GM18517 (cell line): Measurements from ENCODE around the gene SMAGP.
A peak's percentile ranks its signal among the peaks of the same experiment; 100 is the strongest.
"Not testable (repeated sequence)": the region's sequence is repeated elsewhere in the genome, so short reads cannot be mapped to it uniquely, and the experiment has no call there.

Source experiments
- ATAC-seq: cut with Tn5 transposase; IDR thresholded peaks from one replicate; pipeline ENCODE4 v1.9.1; 2021; ENCODE audit warnings: mild to moderate bottlenecking, moderate library complexity; ENCODE audit not compliant: unreplicated experiment

SMAGP gene

GRCh38 chr12:51227112-51227511 is 43.1 kb downstream of the SMAGP start:
- ATAC-seq: not testable (repeated sequence)

DNA sequence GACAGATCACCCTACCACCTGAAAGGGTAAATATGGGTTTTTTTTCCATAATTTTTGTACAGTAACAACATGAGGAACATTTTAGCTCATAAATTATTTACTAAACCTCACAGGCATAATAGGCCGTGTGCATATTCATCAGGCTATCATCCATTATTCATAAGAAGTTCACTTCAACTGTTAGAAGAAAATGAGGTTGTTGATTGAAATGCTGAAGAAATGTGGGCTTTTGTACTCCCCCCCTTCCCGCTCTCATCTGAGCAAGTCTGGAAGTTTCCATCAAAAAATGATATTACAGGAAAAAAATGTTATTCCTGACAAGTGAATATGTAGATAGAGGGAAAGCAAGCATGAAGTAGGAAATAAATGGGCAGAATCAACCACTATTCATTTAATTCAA is 44.4 kb downstream of the SMAGP start:
- no peak for ATAC-seq

DNA sequence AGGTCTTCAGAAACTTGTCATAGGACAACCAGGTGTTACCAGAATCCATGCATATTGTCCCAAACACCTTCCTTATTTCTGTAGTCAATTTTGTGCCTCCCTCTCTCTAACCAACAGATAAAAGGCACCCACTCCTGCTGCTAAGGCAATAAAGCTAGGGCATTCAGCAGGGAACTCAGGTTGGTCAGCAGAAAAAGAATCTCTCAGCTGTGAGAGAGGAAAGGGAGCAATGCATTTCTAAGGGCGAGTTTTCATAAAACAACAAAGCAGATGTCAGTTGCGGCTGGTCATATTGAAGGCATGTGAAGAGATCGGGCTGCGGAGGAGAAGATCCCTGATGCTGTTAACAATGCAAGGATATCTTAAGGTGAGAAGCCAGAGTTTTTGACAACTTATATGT is 45.0 kb downstream of the SMAGP start:
- no peak for ATAC-seq

GRCh38 chr12:51224625-51225024 is 45.6 kb downstream of the SMAGP start:
- no peak for ATAC-seq

- ATAC-seq: no peak
Observed at GRCh38 chr12:51222461-51222860, 47.8 kb downstream of the SMAGP start.

- ATAC-seq: not testable (repeated sequence)
Observed at GRCh38 chr12:51219857-51220256, 50.4 kb downstream of the SMAGP start.

GRCh38 chr12:51219322-51219721 is 50.9 kb downstream of the SMAGP start:
- no peak for ATAC-seq

GRCh38 chr12:51218607-51219161 is 51.5 kb downstream of the SMAGP start:
- ATAC-seq: no peak

DNA sequence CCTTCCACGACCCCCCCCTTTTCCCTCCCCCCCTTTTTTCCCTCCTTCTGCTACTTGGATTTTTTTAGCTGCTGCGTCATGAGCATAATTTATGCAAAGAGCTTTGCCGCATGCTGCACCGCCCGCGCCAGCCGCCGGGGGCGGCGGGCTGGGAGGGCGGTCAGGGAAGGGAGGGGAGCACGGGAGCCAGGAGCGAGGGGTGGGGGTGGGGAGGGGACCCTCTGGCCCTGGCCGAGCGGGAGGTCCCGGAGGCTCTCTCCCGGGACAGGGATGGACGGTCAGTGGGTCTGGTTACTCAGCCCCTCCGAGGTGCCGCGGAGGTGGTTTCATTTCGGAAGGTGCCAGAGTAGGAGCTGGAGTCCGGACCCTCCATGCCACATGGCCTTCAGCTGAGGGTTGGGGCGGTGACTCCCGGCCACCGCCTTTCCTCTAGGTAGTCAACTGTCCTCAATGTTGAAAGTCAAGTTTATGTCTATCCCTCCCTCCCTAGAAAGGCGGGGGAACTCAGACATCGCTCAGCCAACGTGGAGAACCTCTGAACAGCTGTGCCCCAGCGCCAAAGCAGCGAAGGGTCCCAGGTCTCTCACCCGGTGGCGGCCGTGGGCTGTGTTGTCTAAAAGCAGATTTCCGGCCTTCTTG is 52.1 kb downstream of the SMAGP start, which contains the start of gene POU6F1:
TSS of gene POU6F1 (minus strand) at position 95 of the 639 bp plus-strand sequence. CDS start 11,226 bp downstream, outside the sequence.
- ATAC-seq: peak; percentile 62

DNA sequence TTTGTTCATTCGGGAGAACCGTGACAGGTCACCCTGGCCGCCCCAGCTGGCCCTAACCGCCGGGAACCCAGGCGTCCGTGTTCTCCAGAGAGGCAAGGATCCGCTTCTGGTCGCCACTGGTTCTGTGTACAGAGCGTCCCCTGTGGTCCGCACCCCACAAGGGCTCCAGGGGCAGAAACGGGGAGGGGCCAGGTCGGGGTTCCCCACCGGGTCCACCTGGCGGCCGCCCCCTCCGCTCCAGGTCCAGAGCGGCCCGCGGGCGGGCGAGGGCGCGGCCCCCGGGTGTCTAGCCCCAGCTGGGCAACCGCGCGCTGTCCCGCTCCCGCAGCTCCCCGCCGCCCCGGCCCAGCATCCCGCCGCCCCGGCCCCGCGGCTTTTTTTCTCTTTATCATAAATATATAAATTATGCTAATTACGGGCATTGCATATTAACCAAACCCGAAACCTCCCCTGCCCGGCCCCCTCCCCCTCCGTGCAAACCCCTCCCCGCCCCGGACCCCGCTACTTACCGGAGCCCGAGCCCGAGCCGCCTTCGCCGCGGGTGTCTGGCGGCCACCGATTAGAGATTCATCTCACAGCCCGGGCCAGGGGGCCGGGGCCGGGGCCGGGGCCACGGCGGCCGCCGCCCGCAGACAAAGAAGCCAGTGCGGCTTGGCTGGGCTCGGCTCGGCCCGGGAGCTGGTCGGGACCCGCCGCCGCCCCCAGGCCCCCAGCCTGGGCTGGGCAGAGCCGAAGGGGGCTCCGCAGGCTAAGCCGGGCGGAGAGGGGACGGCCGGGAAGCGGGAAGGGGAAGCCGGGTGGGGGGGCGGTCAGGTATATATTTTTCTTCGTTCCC is 52.9 kb downstream of the SMAGP start:
- ATAC-seq: no peak

DNA sequence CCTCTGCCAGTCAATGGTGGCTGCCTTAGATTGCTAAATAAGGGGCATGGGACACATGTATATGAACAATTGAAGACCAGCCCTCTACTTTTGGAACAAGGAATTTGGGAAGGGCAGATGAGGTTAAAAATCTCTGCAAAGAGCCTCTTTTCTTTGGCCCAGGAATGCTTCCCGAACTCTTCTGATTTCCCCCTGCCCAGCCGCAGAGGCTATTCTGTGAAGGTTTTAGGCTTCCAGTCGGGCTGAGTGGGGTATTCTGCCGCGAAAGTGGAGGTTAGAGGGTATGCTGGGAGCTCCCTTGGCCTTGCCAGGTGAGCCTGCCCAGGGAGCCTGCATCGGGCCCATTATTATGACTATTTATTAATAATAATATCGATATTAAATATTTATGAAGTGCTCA is 53.6 kb downstream of the SMAGP start:
- no peak for ATAC-seq

DNA sequence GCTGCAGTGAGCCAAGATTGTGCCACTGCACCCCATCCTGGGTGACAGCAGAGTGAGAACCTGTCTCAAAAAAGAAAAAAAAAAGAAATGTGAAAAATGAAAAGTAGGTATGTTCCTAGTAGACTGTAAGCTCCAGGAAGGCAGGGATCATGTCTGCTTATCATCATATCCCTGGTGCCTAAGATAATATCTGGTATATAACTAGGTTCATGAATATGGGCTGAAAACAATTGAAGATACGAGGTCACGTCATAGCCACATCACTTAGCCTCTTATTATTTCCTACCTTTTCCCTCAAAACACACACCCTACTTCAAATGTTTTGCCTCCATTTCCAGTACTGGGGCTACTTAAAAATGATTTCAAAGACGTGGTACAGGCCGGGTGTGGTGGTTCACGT is 55.3 kb downstream of the SMAGP start:
- no peak for ATAC-seq

DNA sequence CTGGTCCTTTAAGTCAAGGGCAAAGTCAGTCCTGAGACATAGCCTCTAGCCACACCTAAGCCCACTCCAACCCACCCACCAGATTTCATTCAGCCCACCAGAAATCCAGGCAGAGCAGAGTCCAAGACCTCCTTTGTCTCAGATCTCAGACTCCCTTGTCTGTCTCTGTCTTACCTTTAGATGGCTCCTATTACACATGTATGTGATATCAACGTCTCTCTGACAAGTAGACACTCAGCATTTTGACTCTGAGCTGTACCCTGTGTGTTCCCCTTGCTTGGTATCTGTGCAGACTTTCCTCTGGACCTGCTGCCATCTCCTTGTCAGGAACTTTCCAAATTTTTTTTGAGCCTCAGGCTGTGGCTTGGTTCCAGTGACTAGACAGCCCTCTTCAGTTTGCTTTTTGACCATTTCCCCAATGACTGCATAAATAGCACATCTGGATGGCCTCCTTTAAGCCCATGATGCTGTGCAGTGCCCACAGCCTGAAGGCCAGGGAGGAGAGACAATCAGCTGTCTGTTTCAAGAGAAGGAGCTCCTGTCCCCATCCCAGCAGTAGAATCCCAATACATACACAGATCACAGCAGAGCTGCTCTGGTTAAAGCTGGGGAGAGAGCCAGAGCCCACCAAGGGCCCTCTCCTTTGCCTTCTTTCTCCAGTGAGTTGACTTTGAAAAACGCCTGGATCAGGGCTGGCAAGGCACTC is 59.4 kb downstream of the SMAGP start:
- ATAC-seq: no peak

DNA sequence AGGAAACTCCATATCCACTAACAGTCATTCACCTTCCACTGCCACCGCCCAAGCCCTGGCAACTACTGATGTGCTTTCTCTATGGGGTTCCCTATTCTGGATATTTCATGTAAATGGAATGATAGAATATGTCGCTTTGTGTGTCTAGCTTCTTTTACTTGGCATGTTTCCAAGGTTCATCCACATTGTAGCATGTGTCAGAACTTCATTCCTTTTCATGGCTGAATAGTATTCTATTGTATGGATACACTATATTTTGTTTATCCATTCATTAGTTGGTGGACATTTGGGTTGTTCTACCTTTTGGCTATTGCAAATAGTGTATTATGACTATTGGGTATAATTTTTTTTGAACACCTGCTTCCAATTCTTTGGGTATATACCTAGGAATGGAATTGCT is 61.0 kb downstream of the SMAGP start:
- no peak for ATAC-seq

- ATAC-seq: no peak
Observed at GRCh38 chr12:51208016-51208660, 62.1 kb downstream of the SMAGP start.

GRCh38 chr12:51205350-51205749 is 64.9 kb downstream of the SMAGP start:
- ATAC-seq: no peak

DNA sequence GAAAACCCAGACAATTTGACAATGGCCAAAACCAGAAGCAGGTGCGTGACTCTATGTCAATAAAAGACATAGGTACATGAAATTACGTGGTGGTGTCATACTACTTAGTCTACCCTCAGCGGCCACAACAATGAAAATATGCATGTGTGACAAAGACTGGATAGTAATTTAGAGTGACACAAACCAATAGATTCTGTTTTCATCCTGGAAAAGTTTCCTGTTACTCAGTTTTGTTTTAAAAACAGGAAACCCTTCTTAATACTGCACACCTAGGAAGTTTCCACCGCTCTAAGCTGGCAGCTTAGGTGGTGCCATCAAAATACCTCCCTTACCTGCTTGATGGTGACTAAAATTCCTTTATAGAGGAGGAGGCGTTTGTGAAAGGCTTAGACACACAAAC is 67.5 kb downstream of the SMAGP start:
- no peak for ATAC-seq

DNA sequence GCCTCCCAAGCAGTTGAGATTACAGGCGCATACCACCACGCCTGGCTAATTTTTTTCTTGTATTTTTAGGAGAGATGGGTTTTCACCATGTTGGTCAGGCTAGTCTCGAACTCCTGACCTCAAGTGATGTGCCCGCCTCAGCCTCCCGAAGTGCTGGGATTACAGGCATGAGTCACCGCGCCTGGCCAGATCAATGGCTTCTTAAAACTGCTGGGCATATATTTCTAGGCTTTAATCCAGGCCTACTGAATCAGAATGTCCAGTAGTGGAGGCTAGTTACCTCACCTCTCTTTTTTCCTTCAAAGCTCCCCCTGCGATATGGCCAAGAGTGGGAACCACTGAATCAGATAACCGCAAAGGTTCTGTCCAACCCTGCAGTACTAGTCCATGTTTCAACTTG is 69.4 kb downstream of the SMAGP start:
- no peak for ATAC-seq

DNA sequence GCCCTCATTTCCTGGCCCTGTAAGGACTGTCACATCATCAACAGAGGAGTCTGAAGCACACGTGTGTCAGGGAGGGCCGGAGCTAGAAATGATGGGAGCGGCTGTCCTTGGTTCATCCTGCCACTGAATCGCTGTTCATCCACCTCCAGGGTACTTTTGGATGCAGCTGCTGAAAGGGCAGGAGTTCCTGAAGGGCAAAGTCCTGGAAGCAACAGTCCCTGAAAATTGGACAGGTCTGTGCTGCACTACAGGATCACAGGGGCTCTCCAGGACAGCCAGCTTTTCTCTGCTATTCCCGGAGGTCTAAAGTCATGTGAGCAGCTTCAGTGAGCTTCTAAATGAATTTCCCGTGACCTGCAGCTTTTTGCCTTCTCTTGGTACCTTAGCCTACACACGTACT is 70.1 kb downstream of the SMAGP start:
- no peak for ATAC-seq

- no peak for ATAC-seq
Observed at GRCh38 chr12:51199366-51199945, 70.8 kb downstream of the SMAGP start.
